CD4-positive, alpha-beta T cell (primary cell): ENCODE measurements around the gene FBXL17. TPM values are rescaled to one million over a fixed set of nuclear protein-coding genes. Genes with fewer than 3 reads are reported as not detected.

Source experiments
- ATAC-seq: fragments of 200-7000 bp; cut with Tn5 transposase; one replicate; pipeline ENCODE4 v1.10.0; 2022; ENCODE audit warnings: mild to moderate bottlenecking; ENCODE audit not compliant: poor library complexity
- CTCF ChIA-PET: fragments of 350-600 bp; sonication (Branson Sonifier 250); formaldehyde crosslinking; loops from one replicate; lab custom pipeline; 2021; ENCODE audit warnings: antibody characterized with exemption, inconsistent platforms; lab: Charles Lee
- POLR2A ChIA-PET: fragments of 350-600 bp; sonication (Branson Sonifier 250); formaldehyde crosslinking; loops from one replicate; lab custom pipeline; 2021; ENCODE audit warnings: antibody characterized with exemption, inconsistent platforms; lab: Charles Lee
- DNase-seq, 14 experiments: peaks; one replicate each; pipeline ENCODE4 v3.0.0-alpha.2; 2013 to 2020; ENCODE audit warnings: mixed read lengths in 2 of 14
- H3K27ac ChIP-seq, 2 donors: one replicate each; pipeline versions ENCODE4 v1.5.1 to v1.7.0; 2013; ENCODE audit warnings: low read length in 2 of 2, low read depth in 1 of 2, mild to moderate bottlenecking in 1 of 2
- H3K27me3 ChIP-seq, 2 experiments: 1 replicate in 1 of 2; 2 replicates in 1 of 2; pipeline versions ENCODE4 v1.6.1 to v1.7.0; 2013; ENCODE audit warnings: low read length in 2 of 2, control low read depth in 1 of 2, mild to moderate bottlenecking in 1 of 2, moderate library complexity in 1 of 2; ENCODE audit not compliant: insufficient read depth in 2 of 2, control insufficient read depth in 1 of 2
- H3K36me3 ChIP-seq: one replicate; pipeline ENCODE4 v1.6.1; 2013; ENCODE audit warnings: low read length, control low read depth; ENCODE audit not compliant: insufficient read depth
- H3K4me1 ChIP-seq: one replicate; pipeline ENCODE4 v1.6.1; 2013; ENCODE audit warnings: low read length, control low read depth; ENCODE audit not compliant: insufficient read depth
- H3K4me3 ChIP-seq: one replicate; pipeline ENCODE4 v1.5.1; 2013; ENCODE audit warnings: mild to moderate bottlenecking, low read length, moderate library complexity
- H3K9me3 ChIP-seq, 2 experiments: 1 replicate in 1 of 2; 2 replicates in 1 of 2; pipeline versions ENCODE4 v1.6.1 to v1.7.0; 2013; ENCODE audit warnings: low read length in 2 of 2, mild to moderate bottlenecking in 2 of 2, control low read depth in 1 of 2, moderate library complexity in 1 of 2; ENCODE audit not compliant: control insufficient read depth in 1 of 2, insufficient read depth in 1 of 2
- H3K27ac Mint-ChIP-seq: one replicate; pipeline ENCODE4 v1.8.0; 2020; ENCODE audit warnings: mixed read lengths
- H3K27me3 Mint-ChIP-seq: one replicate; pipeline ENCODE4 v1.8.0; 2021; ENCODE audit warnings: mixed read lengths
- H3K36me3 Mint-ChIP-seq: one replicate; pipeline ENCODE4 v1.8.0; 2021; ENCODE audit warnings: low read depth, mixed read lengths
- H3K4me1 Mint-ChIP-seq: one replicate; pipeline ENCODE4 v1.8.0; 2021; ENCODE audit warnings: low read depth, mixed read lengths
- H3K4me3 Mint-ChIP-seq: one replicate; pipeline ENCODE4 v1.8.0; 2020; ENCODE audit warnings: mild to moderate bottlenecking, mixed read lengths
- H3K9me3 Mint-ChIP-seq: one replicate; pipeline ENCODE4 v1.8.0; 2020; ENCODE audit warnings: mixed read lengths
- intact Hi-C, 2 experiments: fragments of 100-400 bp; cut with DNase I in 1 of 2; cut with micrococcal nuclease in 1 of 2; formaldehyde crosslinking; loops; one replicate each; pipeline versions ENCODE4 v1.15.1 to v1.9.0; 2023 to 2025; cut with DNase I, micrococcal nuclease
- total RNA-seq, 174 experiments: library from RNA in 2 of 174; stranded (reverse) in 2 of 174; gene quantifications; one replicate each; pipeline ENCODE4 v1.2.3 and lab custom pipeline; 2021 to 2026
- TF ChIP-seq, protein P1 (sequence below): fragments of 200-600 bp; IDR thresholded peaks from one replicate; pipeline ENCODE4 v1.8.0; 2022; ENCODE audit warnings: antibody characterized with exemption, mild to moderate bottlenecking

Gene FBXL17
- total RNA-seq, 2 experiments from 2014 or later: 17.9 to 21.1 TPM

DNA sequence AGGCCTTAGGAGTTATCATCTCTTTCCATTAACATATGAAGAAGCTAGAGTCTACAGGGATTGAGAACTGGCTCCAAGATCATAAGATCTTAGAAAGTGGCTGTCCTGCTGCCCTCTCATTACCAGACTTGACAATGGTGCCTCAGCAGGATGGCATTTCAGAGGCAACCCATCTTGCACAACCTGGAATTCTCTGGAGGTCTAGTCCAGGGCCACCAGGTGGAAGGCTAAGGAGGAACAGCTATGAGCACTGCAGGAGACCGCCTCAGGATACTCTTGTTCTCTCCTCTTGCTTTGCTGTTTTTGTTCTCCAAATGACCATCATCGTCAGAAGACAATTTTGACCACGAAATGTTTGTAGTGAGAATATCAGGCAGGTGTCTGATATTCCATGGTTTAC is 322.6 kb downstream of the FBXL17 start:
- ChIA-PET CTCF (no interaction called here), POLR2A (no interaction called here)
- Mint-ChIP-seq H3K27ac (no peak overlapping the region), H3K36me3 (peaks cover 16% of the 10 kb centered on the region), H3K9me3 (peaks cover 6% of the 10 kb centered on the region), H3K4me1 (no peaks in the 10 kb centered on the region), H3K4me3 (no peak overlapping the region), H3K27me3 (no peaks in the 10 kb centered on the region)
- H3K4me3 ChIP-seq: no peak overlapping the region
- intact Hi-C loops: no loop called here
- no peak overlapping the region for H3K27ac ChIP-seq
- peaks cover 5% of the 10 kb centered on the region in 2 experiments for H3K9me3 ChIP-seq
- H3K4me1 ChIP-seq: no peaks in the 10 kb centered on the region
- TF ChIP-seq, protein P1, sequence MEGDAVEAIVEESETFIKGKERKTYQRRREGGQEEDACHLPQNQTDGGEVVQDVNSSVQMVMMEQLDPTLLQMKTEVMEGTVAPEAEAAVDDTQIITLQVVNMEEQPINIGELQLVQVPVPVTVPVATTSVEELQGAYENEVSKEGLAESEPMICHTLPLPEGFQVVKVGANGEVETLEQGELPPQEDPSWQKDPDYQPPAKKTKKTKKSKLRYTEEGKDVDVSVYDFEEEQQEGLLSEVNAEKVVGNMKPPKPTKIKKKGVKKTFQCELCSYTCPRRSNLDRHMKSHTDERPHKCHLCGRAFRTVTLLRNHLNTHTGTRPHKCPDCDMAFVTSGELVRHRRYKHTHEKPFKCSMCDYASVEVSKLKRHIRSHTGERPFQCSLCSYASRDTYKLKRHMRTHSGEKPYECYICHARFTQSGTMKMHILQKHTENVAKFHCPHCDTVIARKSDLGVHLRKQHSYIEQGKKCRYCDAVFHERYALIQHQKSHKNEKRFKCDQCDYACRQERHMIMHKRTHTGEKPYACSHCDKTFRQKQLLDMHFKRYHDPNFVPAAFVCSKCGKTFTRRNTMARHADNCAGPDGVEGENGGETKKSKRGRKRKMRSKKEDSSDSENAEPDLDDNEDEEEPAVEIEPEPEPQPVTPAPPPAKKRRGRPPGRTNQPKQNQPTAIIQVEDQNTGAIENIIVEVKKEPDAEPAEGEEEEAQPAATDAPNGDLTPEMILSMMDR: no peak
- H3K27me3 ChIP-seq: no peaks in the 10 kb centered on the region
- DNase-seq: no peak
- ATAC-seq: no peak
- no peaks in the 10 kb centered on the region for H3K36me3 ChIP-seq

DNA sequence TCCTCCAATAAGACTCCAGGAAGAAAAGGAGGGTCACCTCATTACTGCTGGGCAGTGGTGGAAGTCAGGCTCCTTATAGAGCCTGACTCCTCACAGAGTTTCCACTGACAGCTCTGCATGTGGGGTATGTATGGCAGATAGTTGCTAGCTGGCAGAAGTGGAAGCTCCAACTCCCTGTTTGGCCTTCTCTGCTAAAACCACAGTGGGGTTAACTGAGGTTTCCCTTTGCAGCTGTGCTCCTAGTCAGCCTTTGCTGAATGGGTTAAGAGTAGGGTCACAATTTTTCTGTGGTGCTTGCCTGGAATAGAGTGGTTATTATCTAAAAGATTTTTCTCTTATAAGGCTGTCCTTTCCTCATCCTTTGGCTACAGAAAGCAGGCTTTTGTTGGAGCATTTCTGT is 327.5 kb downstream of the FBXL17 start:
- H3K4me1 Mint-ChIP-seq: no peaks in the 10 kb centered on the region
- no peak overlapping the region for H3K4me3 ChIP-seq
- TF ChIP-seq, protein P1: no peak
- H3K36me3 ChIP-seq: no peaks in the 10 kb centered on the region
- CTCF ChIA-PET: no interaction called here
- DNase-seq (no peak), ATAC-seq (no peak)
- no peak overlapping the region for H3K27ac Mint-ChIP-seq
- H3K36me3 Mint-ChIP-seq: peaks cover 65% of the 10 kb centered on the region
- H3K9me3 Mint-ChIP-seq: peaks cover 15% of the 10 kb centered on the region
- no peaks in the 10 kb centered on the region for H3K27me3 ChIP-seq
- H3K9me3 ChIP-seq: peaks cover 10 to 18% of the 10 kb centered on the region in 2 experiments
- no peak overlapping the region for H3K4me3 Mint-ChIP-seq
- intact Hi-C loops: no loop called here
- H3K4me1 ChIP-seq: no peaks in the 10 kb centered on the region
- POLR2A ChIA-PET: interaction anchor here (1.2 kb wide), 1 partner anchor 10 kb away, joined by 3 read pairs; no protein-coding TSS in a partner anchor
- H3K27ac ChIP-seq: no peak overlapping the region
- no peaks in the 10 kb centered on the region for H3K27me3 Mint-ChIP-seq

DNA sequence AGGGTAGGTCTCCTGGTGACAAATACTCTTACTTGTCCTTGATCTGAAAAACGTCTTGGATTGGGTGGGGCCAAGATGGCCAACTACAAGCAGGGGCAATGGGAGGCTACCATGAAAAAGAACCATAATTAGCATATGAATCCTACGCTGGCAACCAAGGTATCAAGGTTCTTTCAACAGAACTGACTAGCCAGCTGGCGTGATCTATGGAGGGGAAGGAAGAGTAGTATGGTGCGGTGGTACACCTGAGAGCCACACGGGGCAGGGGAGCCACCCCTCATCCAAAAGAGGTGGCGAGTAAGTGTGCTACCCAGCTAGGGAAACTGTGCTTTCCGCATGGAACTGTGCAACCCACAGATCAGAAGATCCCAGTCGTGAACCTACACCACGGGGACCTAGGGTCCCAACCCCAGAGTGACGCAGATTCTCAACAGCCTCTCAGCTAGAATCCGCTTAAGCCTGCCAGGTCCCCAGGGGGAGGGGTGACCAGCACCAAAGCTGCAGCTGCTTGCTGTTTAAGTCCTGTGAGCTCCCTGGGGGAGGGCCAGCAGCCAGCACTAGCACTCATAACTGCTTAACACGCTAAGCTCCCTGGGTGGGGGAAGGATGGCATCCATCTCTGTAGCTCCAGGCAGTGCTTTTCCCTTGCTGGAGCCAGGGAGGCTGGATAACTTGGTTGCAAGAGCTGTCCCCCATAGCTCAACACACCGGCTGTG is 334.8 kb downstream of the FBXL17 start:
- intact Hi-C loops: no loop called here
- ChIA-PET POLR2A (no interaction called here), CTCF (no interaction called here)
- H3K27me3 ChIP-seq: no peaks in the 10 kb centered on the region
- H3K36me3 ChIP-seq: no peaks in the 10 kb centered on the region
- H3K4me3 ChIP-seq: no peak overlapping the region
- no peak overlapping the region for H3K27ac ChIP-seq
- H3K4me1 Mint-ChIP-seq: no peaks in the 10 kb centered on the region
- H3K9me3 Mint-ChIP-seq: peaks cover 4% of the 10 kb centered on the region
- DNase-seq (peak in 1 of 14 experiments; percentile 4), ATAC-seq (no peak)
- TF ChIP-seq, protein P1: no peak
- no peaks in the 10 kb centered on the region for H3K4me1 ChIP-seq
- H3K9me3 ChIP-seq: peaks cover 6 to 12% of the 10 kb centered on the region in 2 experiments
- peaks cover 64% of the 10 kb centered on the region for H3K36me3 Mint-ChIP-seq
- H3K27ac Mint-ChIP-seq: no peak overlapping the region
- no peaks in the 10 kb centered on the region for H3K27me3 Mint-ChIP-seq
- H3K4me3 Mint-ChIP-seq: no peak overlapping the region
